Adipose tissue (tissue), 3 donors: ENCODE results near the gene KPNA4. TPM values are rescaled to one million over a fixed set of nuclear protein-coding genes. Genes with fewer than 3 reads are reported as not detected.
"Not testable (repeated sequence)": the region's sequence is repeated elsewhere in the genome, so short reads cannot be mapped to it uniquely, and the experiment has no call there.

Experiments used
- H3K27ac ChIP-seq: one replicate; pipeline ENCODE4 v1.5.1; 2013; ENCODE audit warnings: low read depth, low read length
- WGBS, 3 donors: extraction: QIAGEN DNeasy Blood & Tissue Kit; methylation state at CpG; one replicate each; pipeline ENCODE4 v1.1.7; 2013; 5-methylcytosine and 5-hydroxymethylcytosine counted together
- polyA plus RNA-seq, 3 donors: library from polyadenylated mRNA; stranded (reverse); fragments of 200-250 nt; gene quantifications; one replicate each; pipeline ENCODE4 v1.2.3, GENCODE V29; 2013
- donor health status: healthy with polysubstance abuse.
- donor health status: Bipolar disorder and iron deficiency.
- donor health status: healthy.

Gene KPNA4
- polyA plus RNA-seq, 3 donors = 5.9 to 15.3 (median 15.1) TPM

- no peak overlapping the region for H3K27ac ChIP-seq
These were observed 26.5 kb downstream of the KPNA4 start for GRCh38 chr3:160538895-160539294.

DNA sequence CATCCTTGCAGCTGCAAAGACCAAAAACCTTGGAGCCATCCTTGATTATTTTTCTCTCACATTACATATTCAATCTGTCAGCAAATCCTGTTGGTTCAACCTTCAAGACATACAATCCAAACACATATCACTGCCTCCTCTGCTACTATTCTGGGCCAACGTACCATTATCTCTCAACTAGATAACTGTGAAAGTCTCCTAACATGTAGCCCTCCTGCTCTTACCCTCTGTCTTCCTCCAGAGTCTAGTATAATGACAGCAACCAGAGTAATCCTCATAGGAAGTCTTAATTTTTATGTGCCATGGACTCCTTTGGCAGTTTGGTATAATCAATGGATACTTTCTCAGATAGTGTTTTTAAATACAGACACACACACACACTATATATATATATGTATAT is 27.6 kb downstream of the KPNA4 start:
- 63 to 89% (median 88%) methylated on average over 1 of the region's 1 CpG for WGBS, 3 donors
- no peak overlapping the region for H3K27ac ChIP-seq

- no peak overlapping the region for H3K27ac ChIP-seq
These were observed 33.0 kb downstream of the KPNA4 start for GRCh38 chr3:160532371-160532770.

- 76 to 87% (median 78%) methylated on average over 1 of the region's 1 CpG for WGBS, 3 donors
- H3K27ac ChIP-seq = no peak overlapping the region
These were observed 34.1 kb downstream of the KPNA4 start for GRCh38 chr3:160531311-160531710.

DNA sequence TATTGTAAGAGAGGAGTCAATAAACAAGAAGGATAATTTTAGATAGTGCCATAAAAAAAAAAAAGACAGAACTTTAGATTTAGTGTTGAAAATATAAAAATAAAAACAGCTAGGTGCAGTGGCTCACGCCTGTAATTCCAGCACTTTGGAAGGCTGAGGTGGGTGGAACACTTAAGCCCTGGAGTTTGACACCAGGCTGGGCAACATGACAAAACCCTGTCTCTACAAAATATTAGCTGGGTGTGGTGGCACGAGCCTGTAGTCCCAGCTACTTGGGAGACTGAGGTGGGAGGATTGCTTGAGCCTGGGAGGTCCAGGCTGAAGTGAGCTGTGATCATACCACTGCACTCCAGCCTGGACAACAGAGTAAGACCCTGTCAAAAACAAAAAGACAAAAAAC is 49.0 kb downstream of the KPNA4 start:
- H3K27ac ChIP-seq = not testable (repeated sequence)
- 70 to 89% (median 76%) methylated on average over 2 of the region's 2 CpGs for WGBS, 3 donors

DNA sequence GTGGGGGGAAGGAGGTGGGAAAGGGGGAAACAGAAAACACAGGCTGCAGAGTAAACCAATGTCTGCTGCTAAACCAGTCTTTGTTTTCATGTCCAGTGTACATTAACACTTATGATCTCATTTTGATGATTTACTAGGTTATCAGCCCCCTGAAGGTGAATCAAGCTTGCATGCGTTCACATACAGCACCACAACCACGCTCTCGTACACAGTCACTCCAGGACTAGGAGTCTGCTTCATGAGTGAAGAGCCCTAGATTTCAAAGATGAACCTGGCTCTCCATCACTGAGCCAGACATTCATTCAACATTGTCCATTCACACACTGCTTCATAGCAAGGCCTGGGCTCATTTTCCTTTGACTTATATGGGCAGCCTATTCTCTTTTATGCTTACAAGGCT is 64.0 kb downstream of the KPNA4 start:
- H3K27ac ChIP-seq = no peak overlapping the region
- WGBS, 3 donors = 93 to 100% (median 98%) methylated on average over 3 of the region's 3 CpGs

DNA sequence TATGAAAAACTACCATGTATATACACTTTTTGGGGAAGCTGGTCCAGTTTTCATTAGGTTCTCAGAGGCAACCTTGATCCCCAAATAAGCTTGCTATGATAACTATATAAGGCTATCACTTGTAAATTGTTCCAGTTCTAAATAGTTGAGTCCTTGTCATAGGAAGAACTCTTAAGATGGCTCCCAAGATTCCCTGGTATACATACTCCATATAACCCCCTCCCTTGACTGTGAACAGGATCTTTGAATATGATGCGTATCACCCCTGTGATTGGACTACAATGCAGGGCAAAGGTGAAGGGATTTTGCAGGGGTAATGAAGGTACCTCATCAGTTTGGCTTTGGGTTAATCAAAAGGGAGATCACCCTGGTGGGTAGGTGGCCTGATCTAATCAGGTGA is 67.2 kb downstream of the KPNA4 start:
- 97 to 100% (median 97%) methylated on average over 1 of the region's 1 CpG for WGBS, 3 donors
- H3K27ac ChIP-seq = no peak overlapping the region

DNA sequence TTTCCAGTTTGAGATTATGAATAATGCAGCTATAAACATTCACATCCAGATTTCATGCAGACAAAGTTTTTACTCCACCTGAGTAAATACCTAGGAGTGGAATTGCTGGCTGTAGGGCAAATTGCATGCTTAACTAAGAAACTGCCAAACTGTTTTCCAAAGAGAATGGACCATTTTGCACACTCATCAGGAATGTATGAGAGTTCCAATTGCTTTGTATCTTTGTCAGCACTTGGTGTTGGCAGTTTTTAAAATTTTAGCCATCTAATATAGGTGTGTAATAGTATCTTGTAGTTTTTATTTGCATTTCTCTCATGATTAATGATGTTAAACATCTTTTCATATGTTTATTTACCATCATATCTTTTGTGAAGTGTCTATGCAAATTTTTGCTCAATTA is 75.2 kb downstream of the KPNA4 start:
- no peak overlapping the region for H3K27ac ChIP-seq

GRCh38 chr3:160486459-160486869 is 78.9 kb downstream of the KPNA4 start:
- WGBS, 3 donors = 3 to 9% (median 5%) methylated on average over 2 of the region's 2 CpGs
- H3K27ac ChIP-seq = no peak overlapping the region

- 67 to 87% (median 68%) methylated on average over 3 of the region's 3 CpGs for WGBS, 3 donors
- no peak overlapping the region for H3K27ac ChIP-seq
These were observed 82.6 kb downstream of the KPNA4 start for GRCh38 chr3:160482796-160483195.

- WGBS, 3 donors = 77 to 91% (median 81%) methylated on average over 6 of the region's 6 CpGs
- no peak overlapping the region for H3K27ac ChIP-seq
These were observed 83.5 kb downstream of the KPNA4 start for GRCh38 chr3:160481856-160482255.

GRCh38 chr3:160480931-160481330 is 84.4 kb downstream of the KPNA4 start:
- H3K27ac ChIP-seq = no peak overlapping the region
- 89 to 98% (median 92%) methylated on average over 5 of the region's 5 CpGs for WGBS, 3 donors

DNA sequence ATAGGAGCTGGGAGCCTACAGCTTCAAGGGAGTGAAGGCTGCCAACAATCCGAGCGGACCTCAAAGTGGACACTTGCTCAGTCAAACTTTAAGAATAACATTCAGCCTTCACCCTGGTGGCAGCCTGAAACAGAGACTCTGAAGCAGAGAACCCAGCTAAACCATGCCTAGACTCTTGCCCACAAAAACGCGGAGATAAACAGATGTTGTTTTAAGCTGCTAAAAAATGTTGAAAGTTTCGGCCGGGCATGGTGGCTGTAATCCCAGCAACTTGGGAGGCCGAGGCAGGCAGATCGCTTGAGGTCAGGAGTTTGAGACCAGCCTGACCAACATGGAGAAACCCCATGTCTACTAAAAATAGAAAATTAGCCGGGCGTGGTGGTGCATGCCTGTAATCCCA is 86.0 kb downstream of the KPNA4 start:
- H3K27ac ChIP-seq = no peak overlapping the region
- WGBS, 3 donors = 91 to 93% (median 93%) methylated on average over 10 of the region's 10 CpGs

DNA sequence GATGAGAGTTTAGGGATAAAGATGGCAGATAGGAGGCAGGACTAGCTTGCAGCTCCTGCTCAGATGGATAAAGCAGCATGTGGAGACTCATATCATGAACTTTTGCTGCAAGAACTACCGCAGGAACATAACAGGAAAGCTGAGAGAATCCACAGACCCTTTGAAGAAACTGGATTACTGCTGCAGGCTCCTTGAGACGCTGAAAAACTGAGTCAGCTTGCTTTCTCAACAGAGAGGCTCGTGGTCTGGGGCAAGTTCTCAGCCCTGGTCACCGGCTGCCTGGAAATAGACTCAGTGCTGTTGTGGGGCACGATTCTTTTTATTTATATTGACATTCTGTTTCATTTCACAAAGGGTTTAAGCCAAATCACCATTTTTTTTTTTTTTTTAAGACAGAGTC is 87.0 kb downstream of the KPNA4 start:
- 78 to 89% (median 81%) methylated on average over 5 of the region's 5 CpGs for WGBS, 3 donors
- H3K27ac ChIP-seq = no peak overlapping the region

DNA sequence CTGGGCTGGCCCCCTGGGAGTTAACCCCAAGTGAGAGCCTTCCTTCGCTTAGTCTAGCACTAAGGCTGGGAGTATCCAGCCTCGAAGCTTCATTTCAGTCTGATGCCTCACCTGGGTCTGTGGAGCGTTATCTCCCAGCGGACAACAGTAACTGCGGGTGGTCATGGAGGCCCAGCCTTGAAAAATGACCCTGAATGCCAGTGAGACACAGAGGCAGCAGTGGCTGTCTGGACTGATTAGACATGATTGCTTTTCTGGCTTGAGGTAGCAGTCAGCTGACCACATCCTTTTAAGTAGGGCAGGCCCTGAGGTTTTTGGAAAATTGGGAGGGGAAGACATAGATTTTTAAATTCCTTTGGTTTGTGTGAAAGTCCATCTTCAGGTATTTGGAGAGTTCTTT is 87.6 kb downstream of the KPNA4 start:
- WGBS, 3 donors = 56 to 71% (median 67%) methylated on average over 5 of the region's 5 CpGs

GRCh38 chr3:160475884-160476283 is 89.5 kb downstream of the KPNA4 start:
- H3K27ac ChIP-seq = no peak overlapping the region
- 94 to 97% (median 94%) methylated on average over 2 of the region's 2 CpGs for WGBS, 3 donors

More for the DNA sequence above, 87.6 kb downstream of the KPNA4 start:
- H3K27ac ChIP-seq = no peak overlapping the region

GRCh38 chr3:160475153-160475552 is 90.2 kb downstream of the KPNA4 start:
- no peak overlapping the region for H3K27ac ChIP-seq
- 69 to 88% (median 69%) methylated on average over 2 of the region's 2 CpGs for WGBS, 3 donors

DNA sequence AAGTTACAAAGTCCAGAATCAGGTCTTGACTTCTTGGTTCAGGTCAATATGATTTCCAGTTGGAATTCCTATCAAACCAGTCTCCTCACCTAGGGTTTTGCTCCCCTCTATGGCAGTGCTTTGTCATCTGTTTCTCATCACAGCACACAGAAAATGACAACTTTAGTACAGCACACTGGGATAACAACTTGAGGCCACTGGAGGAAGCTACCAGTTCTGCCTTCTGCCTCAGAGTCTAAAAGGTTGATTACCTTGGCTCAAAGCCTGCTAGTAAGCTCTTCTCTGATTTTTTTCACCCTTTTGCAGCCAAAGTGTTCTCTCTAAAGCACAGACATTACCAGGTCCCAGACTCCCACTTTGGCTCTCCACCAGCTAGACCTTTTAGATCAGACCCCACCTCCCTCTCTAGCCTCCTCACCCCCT is 90.9 kb downstream of the KPNA4 start:
- no peak overlapping the region for H3K27ac ChIP-seq

DNA sequence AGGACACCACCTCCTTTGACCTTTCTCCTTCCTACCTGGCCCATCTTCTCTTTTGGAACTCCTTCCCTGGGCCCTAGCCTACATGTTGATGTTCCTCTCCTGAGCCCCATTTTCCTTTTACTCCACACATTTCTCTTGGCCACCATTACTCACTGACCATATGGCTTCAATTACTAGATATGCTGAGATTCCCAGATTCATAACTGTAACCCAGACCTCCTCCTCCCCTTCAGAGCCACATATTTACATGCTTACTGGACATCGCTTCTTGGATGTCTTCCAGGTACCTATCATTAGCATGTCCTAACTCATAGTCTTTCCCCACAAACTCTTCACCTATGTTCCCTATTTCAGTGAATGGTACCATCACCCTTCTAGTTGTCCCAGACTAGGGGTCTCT is 91.4 kb downstream of the KPNA4 start:
- no peak overlapping the region for H3K27ac ChIP-seq
- WGBS, 3 donors = 50 to 70% (median 67%) methylated on average over 1 of the region's 1 CpG

DNA sequence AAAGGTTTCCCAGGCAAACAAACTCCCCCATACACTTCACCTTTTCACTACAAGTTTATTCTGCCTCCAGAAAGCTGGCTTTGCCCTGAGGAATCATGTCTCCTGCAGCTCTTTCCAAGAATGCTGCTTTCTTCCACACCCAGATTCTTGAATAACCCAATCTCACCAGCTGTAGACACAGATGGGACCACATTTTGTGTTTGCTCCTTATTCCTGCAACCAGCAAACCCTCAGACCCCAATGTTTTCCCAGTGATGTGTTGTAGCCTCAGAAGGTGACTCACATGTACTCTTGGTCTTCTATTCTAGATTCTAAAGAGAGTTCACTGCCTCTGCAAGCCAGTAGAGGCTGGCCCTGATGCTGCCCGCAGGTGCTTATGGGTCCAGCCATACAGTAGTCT is 92.2 kb downstream of the KPNA4 start:
- 48 to 61% (median 60%) methylated on average over 1 of the region's 1 CpG for WGBS, 3 donors
- no peak overlapping the region for H3K27ac ChIP-seq

- WGBS, 3 donors = 54 to 79% (median 72%) methylated on average over 2 of the region's 2 CpGs
- H3K27ac ChIP-seq = no peak overlapping the region
These were observed 93.0 kb downstream of the KPNA4 start for GRCh38 chr3:160472344-160472743.
